ENCODE data around the gene DHFR2.
A peak's percentile ranks its signal among the peaks of the same experiment; 100 is the strongest.
"Not testable (repeated sequence)": the region's sequence is repeated elsewhere in the genome, so short reads cannot be mapped to it uniquely, and the experiment has no call there.

DHFR2 gene

GRCh38 chr3:94062513-94063404, at the start of gene DHFR2, which contains the start of gene NSUN3:
DHFR2 (minus strand) TSS chr3:94062916; CDS start chr3:94061511, 1,405 bp downstream.
NSUN3 (plus strand) TSS chr3:94063061; CDS start chr3:94063127, 66 bp downstream.
- DNase-seq (ENCODE audit: low read depth), result peak; percentile 97

GRCh38 chr3:94110854-94111253, 48.1 kb upstream of the DHFR2 start:
- no peak for DNase-seq (ENCODE audit: low read depth)

- peak; percentile 6 for DNase-seq (ENCODE audit: low read depth)
Observed at GRCh38 chr3:94110232-94110631, 47.5 kb upstream of the DHFR2 start.

- DNase-seq (ENCODE audit: low read depth), result no peak
Observed at GRCh38 chr3:94106268-94106667, 43.6 kb upstream of the DHFR2 start.

- DNase-seq (ENCODE audit: low read depth), result no peak
Observed at GRCh38 chr3:94101860-94102259, 39.1 kb upstream of the DHFR2 start.

GRCh38 chr3:94099311-94099710, 36.6 kb upstream of the DHFR2 start:
- DNase-seq (ENCODE audit: low read depth), result peak; percentile 6

GRCh38 chr3:94098452-94098851, 35.7 kb upstream of the DHFR2 start:
- peak; percentile 13 for DNase-seq (ENCODE audit: low read depth)

- DNase-seq (ENCODE audit: low read depth), result no peak
Observed at GRCh38 chr3:94095111-94095510, 32.4 kb upstream of the DHFR2 start.

- DNase-seq (ENCODE audit: low read depth), result no peak
Observed at GRCh38 chr3:94093151-94093550, 30.4 kb upstream of the DHFR2 start.

- no peak for DNase-seq (ENCODE audit: low read depth)
Observed at GRCh38 chr3:94092086-94092485, 29.4 kb upstream of the DHFR2 start.

- no peak for DNase-seq (ENCODE audit: low read depth)
Observed at GRCh38 chr3:94089126-94089525, 26.4 kb upstream of the DHFR2 start.

- DNase-seq (ENCODE audit: low read depth), result no peak
Observed at GRCh38 chr3:94083261-94083660, 20.5 kb upstream of the DHFR2 start.

- no peak for DNase-seq (ENCODE audit: low read depth)
Observed at GRCh38 chr3:94082391-94082937, 19.7 kb upstream of the DHFR2 start.

- DNase-seq (ENCODE audit: low read depth), result no peak
Observed at GRCh38 chr3:94081884-94082283, 19.2 kb upstream of the DHFR2 start.

GRCh38 chr3:94080552-94080951, 17.8 kb upstream of the DHFR2 start:
- not testable (repeated sequence) for DNase-seq (ENCODE audit: low read depth)

- no peak for DNase-seq (ENCODE audit: low read depth)
Observed at GRCh38 chr3:94076055-94076454, 13.3 kb upstream of the DHFR2 start.

- no peak for DNase-seq (ENCODE audit: low read depth)
Observed at GRCh38 chr3:94071713-94072284, 9.1 kb upstream of the DHFR2 start.

- no peak for DNase-seq (ENCODE audit: low read depth)
Observed at GRCh38 chr3:94070341-94070911, 7.7 kb upstream of the DHFR2 start.

GRCh38 chr3:94069194-94069813, 6.6 kb upstream of the DHFR2 start:
- DNase-seq (ENCODE audit: low read depth), result peak; percentile 27

- no peak for DNase-seq (ENCODE audit: low read depth)
Observed at GRCh38 chr3:94066506-94067500, 4.1 kb upstream of the DHFR2 start.
